NCI-H2227 treated with DMSO at 0.1 percent for 48 hours (cell line): ENCODE measurements around the gene MYO10.

Experiments
- DNase-seq: peaks from one replicate; lab custom pipeline; 2025; lab: John Stamatoyannopoulos, UW

MYO10 gene

GRCh38 chr5:16943846-16944678, 8.0 kb upstream of the MYO10 start:
- no peak for DNase-seq

- no peak for DNase-seq
Observed at GRCh38 chr5:16937503-16938161, 1.5 kb upstream of the MYO10 start.

- DNase-seq: no peak
Observed at GRCh38 chr5:16936989-16937438, 926 bp upstream of the MYO10 start.

DNA sequence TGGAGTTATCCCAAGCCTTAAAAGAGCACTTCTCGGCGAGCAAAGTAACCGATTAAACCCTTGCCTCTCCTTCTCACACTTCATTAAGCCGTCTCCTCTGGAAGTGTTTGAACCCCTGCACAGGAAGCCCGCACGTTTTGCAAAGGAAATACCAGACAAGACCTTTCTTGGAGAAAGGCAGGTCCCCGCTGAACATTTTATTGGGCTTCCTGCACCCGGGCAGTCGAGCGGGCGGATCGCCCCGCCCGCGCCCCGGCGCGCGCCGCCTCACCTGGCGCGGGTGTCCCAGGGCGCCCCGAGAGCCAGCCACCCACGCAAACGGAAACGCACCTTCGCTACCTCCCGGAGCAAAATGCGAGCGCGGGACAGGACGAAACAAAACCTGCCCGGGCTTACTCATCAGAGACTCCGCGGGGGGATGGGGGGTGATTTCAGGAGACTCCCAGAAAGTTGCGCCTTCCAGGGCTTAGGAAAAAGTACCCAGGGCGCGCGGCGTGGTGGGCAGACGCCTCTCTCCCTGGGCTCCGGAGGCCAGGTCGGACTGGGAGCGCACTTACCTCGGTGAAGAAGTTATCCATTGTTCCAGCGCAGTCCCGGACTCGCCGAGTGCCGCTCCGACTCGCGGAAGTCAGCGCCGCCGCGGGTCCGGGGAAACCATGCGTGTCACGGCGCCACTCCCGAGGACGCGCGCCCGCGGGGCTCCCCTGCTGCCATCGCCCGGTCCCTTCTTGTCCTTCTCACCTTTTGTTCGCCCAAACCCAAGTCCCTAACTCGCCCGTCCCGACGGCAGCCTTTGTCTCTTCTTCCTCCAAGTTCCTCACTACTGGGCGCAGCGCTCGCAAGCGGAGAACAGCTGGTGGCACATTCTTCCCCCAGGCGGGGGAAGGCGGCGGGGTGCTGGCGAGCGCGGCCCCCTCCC, 598 bp downstream of the MYO10 start:
- DNase-seq: no peak

GRCh38 chr5:16934677-16935153, 1.4 kb downstream of the MYO10 start:
- no peak for DNase-seq

- no peak for DNase-seq
Observed at GRCh38 chr5:16934123-16934522, 2.0 kb downstream of the MYO10 start.

DNA sequence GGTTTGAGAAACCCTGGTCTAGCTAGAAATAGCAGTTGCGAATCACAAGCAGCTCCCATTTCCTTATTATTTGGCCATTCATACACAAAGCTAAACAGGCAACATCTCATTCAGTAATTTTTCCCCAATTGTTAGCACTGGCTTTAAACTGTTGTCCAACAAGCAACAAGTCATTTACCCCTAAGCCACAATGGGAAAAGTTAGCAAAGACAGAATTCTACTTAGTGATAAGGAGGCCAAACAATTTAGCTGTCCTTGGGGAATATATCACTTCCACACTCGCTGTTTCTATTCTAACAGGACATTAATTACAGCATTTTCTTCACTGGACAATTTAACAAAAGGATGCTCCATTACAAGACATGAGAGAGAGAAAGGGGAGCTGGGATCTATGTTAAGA, 2.8 kb downstream of the MYO10 start:
- no peak for DNase-seq

DNA sequence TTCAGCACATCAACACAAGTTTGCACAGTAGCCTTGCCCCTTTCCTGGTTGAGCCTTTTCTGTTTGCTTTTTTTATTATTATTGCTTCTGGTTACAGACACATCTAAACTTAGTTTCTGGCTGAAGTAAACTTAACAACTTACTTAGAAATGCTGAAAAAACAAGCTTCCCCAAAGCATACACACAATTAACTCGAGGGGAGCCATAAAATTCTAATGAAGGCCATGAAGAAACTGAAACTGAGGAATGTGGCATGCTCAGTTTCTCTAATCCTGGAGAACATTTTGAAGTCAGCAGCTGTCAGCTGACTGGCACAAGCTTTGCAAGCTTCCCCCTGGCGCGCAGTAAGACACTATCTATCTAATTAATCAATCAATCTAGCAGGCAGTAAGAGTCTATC, 3.7 kb downstream of the MYO10 start:
- DNase-seq: no peak

DNA sequence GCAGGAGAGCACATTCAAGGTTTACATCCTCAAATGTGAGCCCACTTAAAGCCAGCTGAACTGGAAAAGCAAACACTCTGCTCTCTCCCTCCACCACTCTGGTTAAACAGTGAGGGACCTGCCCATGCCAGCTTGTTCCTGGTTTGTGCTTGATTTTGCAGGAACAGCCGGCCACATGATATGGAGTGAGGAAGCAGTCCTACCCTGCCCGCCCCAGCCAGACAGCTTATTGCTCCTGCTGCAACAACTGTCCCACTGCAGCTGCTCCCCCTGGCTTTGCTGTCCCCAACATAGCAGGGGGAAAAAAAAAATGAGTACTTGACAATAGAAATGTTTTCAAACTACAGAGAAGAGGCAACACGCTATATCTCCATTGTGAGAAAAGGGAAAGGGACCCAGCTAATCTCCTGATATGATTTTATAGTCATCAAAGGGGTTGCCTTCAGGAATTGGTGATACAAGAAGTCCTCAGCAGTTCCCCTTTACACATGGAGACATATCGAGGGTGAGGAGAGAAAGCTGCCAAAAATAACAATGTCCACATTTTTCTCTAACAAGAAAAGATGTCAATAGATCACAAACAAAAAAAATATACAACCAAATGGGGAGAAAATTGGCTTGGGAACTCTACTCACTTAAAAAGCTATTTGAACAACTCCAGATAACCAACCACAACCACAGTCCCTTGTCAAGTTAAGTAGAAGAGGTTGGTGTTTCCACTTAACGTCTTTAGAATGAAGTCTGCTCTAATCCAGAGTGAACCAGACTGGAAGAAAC, 4.6 kb downstream of the MYO10 start:
- no peak for DNase-seq

GRCh38 chr5:16930496-16930895, 5.6 kb downstream of the MYO10 start:
- DNase-seq: no peak

DNA sequence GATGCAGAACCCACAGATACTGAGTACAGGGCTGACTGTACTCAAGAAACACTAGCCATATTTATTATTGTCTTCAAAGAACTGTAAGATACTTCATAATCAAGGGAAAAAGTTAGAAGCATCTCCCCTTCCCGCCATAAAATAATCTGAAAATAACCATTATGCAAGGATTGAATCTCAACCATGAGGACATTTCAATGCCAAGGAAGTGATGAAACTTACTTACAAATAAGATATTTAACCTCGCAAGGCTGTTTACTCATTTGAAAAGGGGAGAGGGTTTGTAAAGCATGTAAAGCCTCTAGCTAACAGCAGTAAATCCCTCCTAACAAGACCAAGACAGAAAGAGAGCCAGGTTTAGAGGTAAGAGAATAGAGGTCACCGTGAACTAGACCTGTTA, 6.3 kb downstream of the MYO10 start:
- DNase-seq: no peak

- no peak for DNase-seq
Observed at GRCh38 chr5:16929347-16929746, 6.7 kb downstream of the MYO10 start.

GRCh38 chr5:16927613-16928012, 8.5 kb downstream of the MYO10 start:
- no peak for DNase-seq

- no peak for DNase-seq
Observed at GRCh38 chr5:16926417-16926816, 9.7 kb downstream of the MYO10 start.

DNA sequence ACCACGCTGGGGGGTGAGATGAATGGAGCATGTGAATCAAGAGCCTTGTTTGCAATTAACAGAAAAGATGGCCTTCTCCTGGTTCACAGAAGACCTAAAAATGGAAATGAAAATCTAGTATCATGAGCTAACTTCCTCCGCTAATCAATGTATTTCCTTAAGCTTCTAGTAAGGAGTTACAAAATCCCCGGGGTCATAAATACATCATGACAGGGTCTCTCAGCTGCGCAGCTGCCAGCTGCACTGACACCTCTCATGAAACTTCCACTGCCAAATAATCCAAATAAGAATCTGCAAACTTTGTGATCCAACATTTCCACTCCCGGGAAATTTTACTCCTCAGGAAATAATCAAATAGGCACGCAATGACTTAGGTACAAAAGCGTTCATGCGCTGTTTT, 11.9 kb downstream of the MYO10 start:
- no peak for DNase-seq

- no peak for DNase-seq
Observed at GRCh38 chr5:16922430-16922829, 13.7 kb downstream of the MYO10 start.

GRCh38 chr5:16921211-16921610, 14.9 kb downstream of the MYO10 start:
- DNase-seq: no peak

DNA sequence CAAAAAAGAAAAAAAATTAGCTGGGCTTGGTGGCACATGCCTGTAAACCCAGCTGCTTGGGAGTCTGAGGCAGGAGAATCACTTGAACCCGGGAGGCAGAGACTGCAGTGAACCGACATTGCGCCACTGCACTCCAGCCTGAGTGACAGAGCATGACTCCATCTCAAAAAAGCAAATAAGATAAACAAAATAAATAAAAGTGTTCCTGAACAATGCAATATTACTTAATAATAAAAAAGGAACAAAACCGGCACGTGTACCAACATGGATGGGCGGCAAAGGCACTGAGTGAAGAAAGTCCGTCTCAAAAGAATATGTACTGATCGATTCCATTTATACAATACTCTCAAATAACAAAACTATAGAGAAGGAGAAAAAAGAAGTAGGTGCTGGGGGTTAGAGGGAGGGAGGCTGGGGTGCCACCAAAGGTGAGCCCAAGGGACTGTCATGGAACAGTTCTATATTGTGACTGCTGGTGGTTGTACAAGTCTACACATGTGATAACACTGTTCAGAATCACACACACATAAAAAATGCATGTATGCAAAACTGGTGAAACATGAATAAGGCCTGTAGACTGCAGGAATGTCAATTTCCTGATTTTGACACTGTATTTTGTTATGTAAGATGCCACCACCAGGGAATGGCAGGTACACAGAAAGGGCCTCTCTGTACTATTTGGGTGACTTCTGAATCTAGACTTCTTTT, 15.8 kb downstream of the MYO10 start:
- no peak for DNase-seq

DNA sequence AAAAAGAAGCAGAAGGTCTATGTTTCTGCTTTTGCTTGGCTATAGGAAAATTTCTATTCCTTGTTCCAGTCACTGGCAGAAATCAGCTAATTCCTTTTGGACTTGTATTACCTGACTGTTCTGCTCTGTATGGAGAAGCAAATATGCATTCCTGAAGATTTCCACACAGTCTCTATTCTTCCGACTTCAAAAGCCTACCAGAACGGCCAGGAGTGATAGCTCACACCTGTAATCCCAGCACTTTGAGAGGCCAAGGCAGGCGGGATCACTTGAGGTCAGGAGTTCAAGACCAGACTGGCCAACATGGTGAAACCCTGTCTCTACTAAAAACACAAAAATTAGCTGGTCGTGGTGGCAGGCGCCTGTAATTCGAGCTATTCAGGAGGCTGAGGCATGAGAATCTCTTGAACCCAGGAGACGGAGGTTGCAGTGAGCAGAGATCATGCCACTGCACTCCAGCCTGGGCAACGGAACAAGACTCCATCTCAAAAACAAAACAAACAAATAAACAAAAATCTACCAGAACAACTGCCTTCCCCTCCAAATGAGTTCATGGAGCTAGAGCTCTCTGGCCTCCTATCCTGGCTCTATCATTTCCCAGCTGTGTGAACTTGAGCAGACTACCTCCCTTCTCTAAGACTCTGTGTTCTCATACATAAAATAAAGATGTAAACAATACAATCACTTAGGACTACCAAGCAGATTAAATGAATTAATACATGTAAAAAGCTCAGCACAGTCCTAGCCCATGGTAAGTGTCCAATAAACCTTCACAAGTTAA, 17.0 kb downstream of the MYO10 start:
- no peak for DNase-seq

DNA sequence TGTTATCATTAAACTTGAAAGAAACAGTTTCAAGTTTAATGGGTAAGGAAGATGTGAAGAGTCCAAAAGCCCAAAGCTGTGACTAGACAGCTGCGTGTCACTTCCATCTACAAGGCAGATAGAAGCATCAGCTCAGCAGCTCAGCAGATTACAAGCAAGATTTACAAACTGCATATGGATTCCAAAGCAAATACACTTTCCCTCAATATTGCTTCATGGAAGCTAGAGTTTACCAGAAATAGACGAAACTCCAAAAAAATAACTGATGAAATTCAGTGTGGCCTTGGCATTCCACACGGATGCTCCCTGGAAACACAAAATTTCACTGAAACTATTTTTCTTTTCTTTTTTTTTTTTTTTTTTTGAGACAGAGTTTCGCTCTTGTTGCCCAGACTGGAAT, 17.9 kb downstream of the MYO10 start:
- no peak for DNase-seq
